Ureter (tissue), 1 donor: ENCODE measurements around the gene HOXB4. TPM values are rescaled to one million over a fixed set of nuclear protein-coding genes. Genes with fewer than 3 reads are reported as not detected.

ENCODE experiments used
- DNase-seq: peaks from one replicate; pipeline ENCODE4 v3.0.0-alpha.2; 2020; ENCODE audit warnings: low spot score
- total RNA-seq: library from RNA; stranded (reverse); gene quantifications from one replicate; pipeline ENCODE4 v1.2.4, GENCODE V29; 2023
- donor health status: DM: yes; HTN: yes; CAD: no.

The HOXB4 gene
- total RNA-seq, 1 donor from 2014 or later, result 28.7 TPM

- DNase-seq, result peak; percentile 50
Measured at GRCh38 chr17:48589831-48590606, 11.9 kb upstream of the HOXB4 start, which contains the start of gene HOXB3. HOXB3 (minus strand) TSS chr17:48590241; CDS start chr17:48552474, 37,767 bp downstream.

- no peak for DNase-seq
Measured at GRCh38 chr17:48589060-48589830, 11.1 kb upstream of the HOXB4 start.

GRCh38 chr17:48588528-48588927 lies 10.4 kb upstream of the HOXB4 start:
- DNase-seq, result no peak

- DNase-seq, result no peak
Measured at GRCh38 chr17:48588074-48588415, 9.9 kb upstream of the HOXB4 start.

GRCh38 chr17:48587276-48588073 lies 9.3 kb upstream of the HOXB4 start:
- no peak for DNase-seq

GRCh38 chr17:48586355-48587258 lies 8.5 kb upstream of the HOXB4 start:
- no peak for DNase-seq

- no peak for DNase-seq
Measured at GRCh38 chr17:48584223-48584741, 6.1 kb upstream of the HOXB4 start.

GRCh38 chr17:48583708-48584222 lies 5.6 kb upstream of the HOXB4 start:
- no peak for DNase-seq

GRCh38 chr17:48582750-48583069 lies 4.6 kb upstream of the HOXB4 start:
- DNase-seq, result no peak

GRCh38 chr17:48579760-48580554 lies 1.8 kb upstream of the HOXB4 start:
- no peak for DNase-seq

- no peak for DNase-seq
Measured at GRCh38 chr17:48579471-48579759, 1.3 kb upstream of the HOXB4 start.

- no peak for DNase-seq
Measured at GRCh38 chr17:48578616-48579470, 693 bp upstream of the HOXB4 start.

- DNase-seq, result no peak
Measured at GRCh38 chr17:48577330-48577945, 712 bp downstream of the HOXB4 start.

GRCh38 chr17:48576479-48577309 lies 1.5 kb downstream of the HOXB4 start:
- no peak for DNase-seq

- no peak for DNase-seq
Measured at GRCh38 chr17:48575673-48576478, 2.3 kb downstream of the HOXB4 start.

- no peak for DNase-seq
Measured at GRCh38 chr17:48575066-48575582, 3.0 kb downstream of the HOXB4 start.

- no peak for DNase-seq
Measured at GRCh38 chr17:48574505-48575065, 3.6 kb downstream of the HOXB4 start.
